ENCODE measurements around the gene OR10A4. TPM values are rescaled to one million over a fixed set of nuclear protein-coding genes. Genes with fewer than 3 reads are reported as not detected.

The OR10A4 gene
- total and polyA plus RNA-seq, 9 of the 15 experiments (the other 6 are each of a cell fraction or from before 2014, with no cell fraction given): not detected

DNA sequence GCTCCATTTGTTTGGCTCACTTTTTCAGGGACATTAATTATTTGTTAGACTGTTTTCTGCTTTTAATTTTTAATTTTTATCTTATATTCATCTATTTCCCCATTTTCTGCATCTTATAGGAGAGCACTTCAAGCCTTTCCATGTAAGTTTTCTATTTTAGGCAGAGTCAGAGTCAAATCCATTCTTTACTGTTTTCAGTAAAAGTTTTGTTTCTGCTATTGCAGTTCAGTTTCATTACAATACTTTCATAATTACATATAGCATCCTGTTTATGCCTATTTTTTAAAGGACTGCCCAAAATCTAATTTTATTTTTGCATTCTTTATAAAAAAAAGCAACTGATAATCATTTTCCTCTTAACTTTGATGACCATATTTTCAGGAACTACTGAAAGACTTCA, 34.7 kb upstream of the OR10A4 start (continued):
- TF ChIP-seq POLR2G (IDR thresholded peaks at IDR 0.05; ENCODE audit: low read depth, low read length) (no peak), ATF2 (CRISPR knock-in tag; IDR thresholded peaks at IDR 0.05) (no peak), CAMTA2 (CRISPR knock-in tag; conservative IDR thresholded peaks at IDR 0.05) (no peak)
- TF ChIP-seq, protein P1, sequence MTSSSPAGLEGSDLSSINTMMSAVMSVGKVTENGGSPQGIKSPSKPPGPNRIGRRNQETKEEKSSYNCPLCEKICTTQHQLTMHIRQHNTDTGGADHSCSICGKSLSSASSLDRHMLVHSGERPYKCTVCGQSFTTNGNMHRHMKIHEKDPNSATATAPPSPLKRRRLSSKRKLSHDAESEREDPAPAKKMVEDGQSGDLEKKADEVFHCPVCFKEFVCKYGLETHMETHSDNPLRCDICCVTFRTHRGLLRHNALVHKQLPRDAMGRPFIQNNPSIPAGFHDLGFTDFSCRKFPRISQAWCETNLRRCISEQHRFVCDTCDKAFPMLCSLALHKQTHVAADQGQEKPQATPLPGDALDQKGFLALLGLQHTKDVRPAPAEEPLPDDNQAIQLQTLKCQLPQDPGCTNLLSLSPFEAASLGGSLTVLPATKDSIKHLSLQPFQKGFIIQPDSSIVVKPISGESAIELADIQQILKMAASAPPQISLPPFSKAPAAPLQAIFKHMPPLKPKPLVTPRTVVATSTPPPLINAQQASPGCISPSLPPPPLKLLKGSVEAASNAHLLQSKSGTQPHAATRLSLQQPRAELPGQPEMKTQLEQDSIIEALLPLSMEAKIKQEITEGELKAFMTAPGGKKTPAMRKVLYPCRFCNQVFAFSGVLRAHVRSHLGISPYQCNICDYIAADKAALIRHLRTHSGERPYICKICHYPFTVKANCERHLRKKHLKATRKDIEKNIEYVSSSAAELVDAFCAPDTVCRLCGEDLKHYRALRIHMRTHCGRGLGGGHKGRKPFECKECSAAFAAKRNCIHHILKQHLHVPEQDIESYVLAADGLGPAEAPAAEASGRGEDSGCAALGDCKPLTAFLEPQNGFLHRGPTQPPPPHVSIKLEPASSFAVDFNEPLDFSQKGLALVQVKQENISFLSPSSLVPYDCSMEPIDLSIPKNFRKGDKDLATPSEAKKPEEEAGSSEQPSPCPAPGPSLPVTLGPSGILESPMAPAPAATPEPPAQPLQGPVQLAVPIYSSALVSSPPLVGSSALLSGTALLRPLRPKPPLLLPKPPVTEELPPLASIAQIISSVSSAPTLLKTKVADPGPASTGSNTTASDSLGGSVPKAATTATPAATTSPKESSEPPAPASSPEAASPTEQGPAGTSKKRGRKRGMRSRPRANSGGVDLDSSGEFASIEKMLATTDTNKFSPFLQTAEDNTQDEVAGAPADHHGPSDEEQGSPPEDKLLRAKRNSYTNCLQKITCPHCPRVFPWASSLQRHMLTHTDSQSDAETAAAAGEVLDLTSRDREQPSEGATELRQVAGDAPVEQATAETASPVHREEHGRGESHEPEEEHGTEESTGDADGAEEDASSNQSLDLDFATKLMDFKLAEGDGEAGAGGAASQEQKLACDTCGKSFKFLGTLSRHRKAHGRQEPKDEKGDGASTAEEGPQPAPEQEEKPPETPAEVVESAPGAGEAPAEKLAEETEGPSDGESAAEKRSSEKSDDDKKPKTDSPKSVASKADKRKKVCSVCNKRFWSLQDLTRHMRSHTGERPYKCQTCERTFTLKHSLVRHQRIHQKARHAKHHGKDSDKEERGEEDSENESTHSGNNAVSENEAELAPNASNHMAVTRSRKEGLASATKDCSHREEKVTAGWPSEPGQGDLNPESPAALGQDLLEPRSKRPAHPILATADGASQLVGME (CRISPR knock-in tag; IDR thresholded peaks at IDR 0.05): no peak
